NOMO-1 treated with DMSO at 0.1 percent for 48 hours (cell line): ENCODE data around the gene KCNK7.

Experiments
- DNase-seq: peaks from one replicate; lab custom pipeline; 2025; ENCODE audit not compliant: unreplicated experiment; lab: John Stamatoyannopoulos, UW

KCNK7 gene

DNA sequence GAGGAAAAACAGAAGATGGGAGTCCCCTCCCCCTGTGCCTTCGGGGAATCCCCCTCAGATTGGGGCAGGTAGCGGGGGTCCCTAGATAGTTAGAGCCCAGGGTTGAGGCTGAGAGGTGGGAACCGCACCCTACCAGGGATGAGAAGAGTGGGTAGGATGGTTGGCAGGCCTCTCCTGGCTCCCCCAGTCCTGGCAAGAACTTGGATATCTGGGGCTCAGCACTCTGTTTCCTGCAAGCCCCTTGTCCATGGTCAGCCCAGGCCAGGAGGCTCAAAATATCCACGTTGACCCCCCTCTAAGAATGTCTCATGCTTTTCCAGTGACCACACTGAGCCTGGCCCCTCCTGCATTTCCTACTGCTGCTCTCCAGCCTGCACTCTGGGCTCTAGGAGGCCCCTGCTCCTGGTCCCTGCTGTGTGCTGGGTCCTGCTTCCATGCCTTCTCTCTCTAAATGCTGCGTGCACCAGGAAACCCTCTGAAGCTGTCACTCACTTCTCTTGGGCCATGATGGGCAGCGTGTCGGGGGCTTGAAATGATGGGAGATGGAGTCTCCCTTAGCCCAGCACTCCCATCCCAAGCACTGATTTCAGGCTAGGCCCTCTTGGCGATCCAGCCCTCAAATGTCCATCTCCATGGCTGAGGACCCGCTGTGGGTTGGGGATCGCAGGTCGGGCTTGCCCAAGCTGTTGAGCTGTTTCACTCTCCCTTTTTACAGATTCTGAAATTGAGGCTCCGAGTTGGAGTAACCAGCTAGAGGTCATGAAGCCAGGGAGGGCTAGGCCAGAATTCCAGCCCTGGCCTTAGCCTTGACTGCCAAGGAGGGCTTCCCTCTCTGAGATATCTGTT, 16.4 kb upstream of the KCNK7 start:
- DNase-seq: no peak

DNA sequence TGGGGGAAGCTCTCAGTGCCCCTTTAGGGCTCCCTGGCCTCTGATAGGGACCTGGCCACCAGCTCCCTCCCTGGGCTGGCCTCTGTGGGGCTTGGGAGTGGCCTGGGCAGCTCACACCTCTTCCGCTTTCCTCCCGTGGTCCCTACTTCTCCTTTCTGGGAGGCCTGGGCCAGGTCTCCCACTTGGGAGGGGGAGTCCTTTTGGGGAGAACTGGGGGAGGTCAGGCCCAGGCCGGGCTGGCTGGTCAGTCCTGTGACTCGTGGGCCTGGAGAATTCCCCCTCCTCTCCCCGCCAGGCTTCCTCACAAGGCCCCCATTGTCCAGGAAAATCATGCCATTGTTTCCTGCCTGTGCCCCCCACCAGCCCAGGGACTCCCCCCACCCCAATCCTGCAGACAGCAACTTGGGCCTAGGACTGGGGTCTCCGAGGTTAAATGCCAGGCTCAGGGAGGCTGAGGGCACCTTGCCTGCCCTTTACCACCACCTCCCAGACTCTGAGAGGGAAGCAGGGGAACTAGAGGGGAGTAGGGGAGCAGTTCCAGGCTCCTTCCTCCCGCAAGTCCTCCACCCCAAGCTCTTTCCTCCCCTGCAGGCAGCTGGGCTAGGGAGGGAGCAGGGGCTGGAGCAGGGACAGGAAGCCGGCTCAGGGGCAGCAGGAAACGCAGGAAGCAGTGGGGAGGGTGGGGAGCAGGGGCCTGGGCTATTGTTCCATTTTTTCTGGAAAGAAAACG, 15.6 kb upstream of the KCNK7 start:
- DNase-seq: peak; percentile 63

DNA sequence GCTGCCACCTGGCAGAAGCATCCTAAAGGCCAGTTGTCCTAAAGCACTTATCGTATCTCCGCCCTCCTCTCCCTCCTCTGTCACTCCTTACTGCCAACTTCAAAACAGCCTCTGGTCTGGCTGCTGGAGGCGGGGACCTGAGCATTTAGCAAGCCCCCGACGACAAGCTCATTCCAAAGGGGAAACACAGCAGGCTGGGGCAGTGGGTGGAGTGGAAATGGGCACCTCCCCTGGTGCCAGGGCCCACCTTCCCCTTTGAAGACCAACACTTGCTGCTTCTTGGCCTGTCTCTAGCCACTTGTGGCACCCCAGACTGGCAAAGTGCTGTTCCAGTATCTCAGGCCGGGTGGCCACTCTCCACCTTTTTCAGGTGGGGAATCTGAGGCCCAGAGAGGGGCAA, 14.8 kb upstream of the KCNK7 start:
- no peak for DNase-seq

DNA sequence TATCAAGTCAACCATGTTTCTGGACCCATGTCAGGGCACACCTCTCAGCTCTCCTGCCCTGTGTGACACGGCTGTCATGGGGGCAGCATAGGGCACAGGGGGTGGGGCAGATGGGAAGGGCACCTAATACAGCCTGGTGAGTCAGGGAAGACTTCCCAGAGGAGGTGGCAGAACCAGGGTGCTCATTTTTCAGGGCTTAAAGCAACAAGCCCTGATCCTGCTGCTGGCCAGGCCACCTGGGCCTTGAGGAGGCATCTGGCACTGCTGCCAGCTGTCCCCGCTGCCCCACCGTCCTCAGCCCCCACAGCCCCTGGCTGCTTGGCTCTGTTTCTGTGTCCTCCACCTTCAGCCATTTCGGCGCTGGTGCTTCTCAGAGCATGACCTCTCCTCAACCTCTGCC, 14.1 kb upstream of the KCNK7 start:
- DNase-seq: no peak

DNA sequence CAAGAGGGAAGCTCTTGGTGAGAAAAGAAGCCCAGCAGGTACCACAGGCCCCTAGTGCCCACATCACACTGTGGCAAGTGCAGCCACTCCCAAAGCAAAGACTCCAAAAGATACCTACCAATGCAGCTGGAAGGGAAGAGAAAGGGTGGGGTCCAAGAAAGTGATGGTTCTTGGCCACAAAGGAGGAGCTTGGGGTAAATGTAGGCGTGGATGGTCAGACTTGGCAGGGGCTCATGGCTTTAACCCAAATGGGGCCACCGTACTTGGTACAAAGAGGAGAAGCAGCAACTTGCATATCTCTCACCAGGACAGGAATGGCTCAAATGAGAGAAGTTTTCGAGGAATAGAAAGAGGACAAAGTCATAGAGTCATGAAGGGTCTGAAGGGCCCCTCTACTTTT, 13.6 kb upstream of the KCNK7 start:
- no peak for DNase-seq

DNA sequence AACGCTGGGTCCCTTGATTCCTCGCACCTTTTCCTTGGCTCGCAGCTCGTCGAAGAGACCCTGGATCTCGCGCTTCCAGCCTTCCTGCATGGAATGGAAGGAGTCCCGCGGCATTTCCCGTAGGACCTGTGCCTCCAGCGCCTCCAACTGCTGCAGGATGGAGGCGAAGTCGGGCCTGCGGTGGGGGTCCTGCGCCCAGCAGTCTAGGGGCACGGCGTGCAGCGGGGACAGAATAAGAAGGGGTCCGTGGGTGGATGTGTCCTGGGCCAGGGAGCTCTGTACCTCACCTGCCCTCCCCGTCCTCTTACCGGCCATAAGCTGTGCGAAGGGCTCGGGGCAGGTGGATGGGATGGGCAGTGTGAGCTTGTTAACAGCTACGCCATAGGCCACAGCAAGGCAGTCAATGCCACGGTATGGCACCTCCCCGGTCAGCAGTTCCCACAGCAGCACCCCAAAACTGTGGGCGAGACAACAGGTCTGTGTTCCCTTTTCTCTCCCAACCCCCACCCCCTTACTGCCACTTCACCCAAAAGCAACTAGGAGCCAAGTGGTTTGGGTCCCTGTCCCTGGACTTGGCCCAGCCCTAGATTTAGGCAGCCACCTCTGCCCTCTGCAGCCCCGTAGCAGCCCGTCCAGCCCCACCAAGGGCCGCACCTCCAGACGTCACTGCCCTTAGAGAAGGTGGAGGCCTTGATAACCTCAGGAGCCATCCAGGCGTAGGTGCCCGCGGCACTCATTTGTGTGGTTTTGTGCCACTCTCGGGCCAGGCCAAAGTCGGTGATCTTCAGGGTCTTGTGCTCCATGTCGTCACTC, 12.2 kb upstream of the KCNK7 start:
- no peak for DNase-seq

DNA sequence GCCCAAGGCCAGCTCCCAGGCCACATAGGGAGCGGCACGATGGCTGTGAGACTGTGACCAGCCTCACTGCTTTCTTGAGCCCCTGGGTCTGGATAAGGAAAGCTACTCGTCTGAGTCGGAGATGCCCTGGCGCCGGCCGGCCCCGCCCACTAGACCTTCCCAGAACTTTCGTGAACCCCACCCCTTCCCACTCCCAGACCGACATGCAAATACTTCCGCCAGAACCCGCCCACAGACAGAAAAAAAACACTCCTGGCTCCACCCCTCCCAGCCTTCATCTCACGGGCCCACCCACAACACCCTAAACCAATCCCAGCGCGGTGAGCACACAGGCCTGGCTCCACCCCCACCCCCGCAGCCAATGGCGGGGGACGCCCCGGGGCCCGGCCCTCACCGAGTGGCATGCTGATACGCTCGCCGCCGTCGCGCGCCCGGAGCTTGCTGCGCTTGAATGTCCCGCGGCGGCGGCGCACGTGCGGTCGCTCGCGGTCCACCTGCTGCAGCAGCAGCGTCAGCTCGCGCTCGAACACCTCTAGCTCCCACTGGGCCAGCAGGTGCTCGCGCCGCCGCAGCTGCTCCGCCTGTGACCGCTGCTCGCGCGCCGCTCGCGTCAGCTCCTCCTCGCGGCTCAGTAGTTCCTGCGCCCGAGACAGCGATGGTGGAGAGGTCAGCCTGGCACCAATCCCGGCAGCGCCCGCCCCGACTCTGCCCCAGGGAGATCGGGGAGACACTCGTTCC, 11.4 kb upstream of the KCNK7 start:
- no peak for DNase-seq

DNA sequence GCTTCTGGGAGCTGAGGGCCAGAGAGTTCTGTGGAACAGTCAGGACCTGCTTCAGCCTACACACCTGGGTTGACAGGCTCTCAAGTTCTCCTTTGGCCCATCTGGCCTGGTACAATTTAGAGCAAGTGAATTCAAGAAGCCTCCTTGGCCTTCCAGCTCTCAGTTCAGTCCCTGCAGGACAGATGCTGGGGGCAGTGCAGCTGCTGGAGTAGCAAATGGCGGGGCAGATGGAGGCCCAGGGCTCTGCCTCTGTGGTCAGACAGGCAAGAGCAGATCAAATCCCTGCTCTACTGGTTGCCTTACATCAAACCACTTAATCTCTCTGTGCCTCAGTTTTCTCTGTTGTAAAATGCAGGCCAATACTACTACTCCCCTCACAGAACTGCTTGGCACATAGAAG, 8.7 kb upstream of the KCNK7 start:
- DNase-seq: no peak

DNA sequence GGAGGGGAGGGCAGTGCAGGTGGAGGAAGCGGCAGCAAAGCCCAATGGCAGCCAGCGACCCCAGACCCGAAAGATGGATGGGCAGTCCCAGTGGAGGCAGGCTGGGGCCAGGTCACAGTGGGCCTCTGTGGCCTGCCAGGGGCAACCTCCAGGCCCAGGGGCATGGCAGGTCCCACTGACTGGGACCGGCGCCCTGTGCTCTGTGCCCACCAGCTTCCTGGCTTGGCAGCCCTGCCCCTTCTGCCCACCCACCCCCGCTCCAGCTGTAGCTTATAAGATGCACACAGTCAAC, 4.3 kb upstream of the KCNK7 start:
- no peak for DNase-seq

DNA sequence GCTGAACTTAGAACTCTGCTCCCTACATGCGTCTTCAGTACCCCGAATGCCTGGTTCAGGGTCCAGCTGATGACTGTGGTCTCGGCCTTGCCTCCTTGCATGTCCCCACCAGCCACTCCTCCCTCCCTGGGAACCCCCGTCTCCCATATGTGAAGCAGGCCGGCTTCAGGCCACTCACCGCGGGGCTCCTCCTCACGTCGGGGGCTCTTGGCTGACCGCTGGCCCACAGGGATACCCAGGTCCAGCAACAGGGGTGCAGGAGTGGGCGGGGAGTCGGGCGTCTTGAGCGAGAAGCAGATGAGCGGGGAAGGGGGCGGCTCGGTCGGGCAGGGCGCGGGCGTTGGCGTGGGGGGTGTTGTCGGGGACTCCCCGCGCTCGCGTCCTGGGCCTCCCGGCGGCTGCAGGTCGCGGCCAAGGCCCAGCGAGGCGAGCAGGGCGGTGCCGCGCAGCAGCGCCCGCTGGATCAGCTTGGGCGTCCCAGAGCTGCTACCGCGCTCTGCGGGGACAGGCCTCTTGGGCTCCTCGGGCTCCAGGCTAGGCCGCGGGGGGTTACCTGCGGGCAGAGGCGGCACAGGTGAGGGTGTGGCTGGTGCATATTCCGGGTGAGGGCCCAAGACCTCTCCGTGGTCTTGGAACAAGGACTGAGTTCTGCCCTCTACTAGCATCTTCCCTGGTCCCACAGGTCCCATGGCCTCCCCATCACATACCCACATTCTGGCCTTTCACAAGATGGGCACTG, 3.8 kb upstream of the KCNK7 start:
- no peak for DNase-seq

DNA sequence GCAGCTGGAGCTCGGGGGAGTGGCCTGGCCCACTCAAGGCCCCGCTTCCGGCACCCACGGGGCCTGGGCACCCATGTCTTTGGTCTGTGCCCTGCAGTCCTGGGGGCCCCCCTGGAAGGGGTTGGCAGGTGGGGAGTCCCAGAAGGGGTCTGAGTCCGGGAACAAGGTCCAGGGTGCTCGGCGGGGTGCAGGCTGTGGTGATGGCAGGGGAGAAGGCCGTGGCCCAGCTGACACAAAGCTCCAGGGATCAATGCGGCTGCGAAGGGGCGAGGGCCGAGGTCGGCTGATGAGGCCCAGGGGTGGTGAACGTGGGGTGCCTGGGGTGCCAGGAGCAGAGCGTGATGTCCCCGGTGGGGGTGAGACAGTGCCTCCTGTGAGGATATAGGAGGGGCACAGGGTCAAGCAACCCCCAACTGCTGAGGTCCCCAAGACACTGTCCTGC, 2.7 kb upstream of the KCNK7 start:
- no peak for DNase-seq

DNA sequence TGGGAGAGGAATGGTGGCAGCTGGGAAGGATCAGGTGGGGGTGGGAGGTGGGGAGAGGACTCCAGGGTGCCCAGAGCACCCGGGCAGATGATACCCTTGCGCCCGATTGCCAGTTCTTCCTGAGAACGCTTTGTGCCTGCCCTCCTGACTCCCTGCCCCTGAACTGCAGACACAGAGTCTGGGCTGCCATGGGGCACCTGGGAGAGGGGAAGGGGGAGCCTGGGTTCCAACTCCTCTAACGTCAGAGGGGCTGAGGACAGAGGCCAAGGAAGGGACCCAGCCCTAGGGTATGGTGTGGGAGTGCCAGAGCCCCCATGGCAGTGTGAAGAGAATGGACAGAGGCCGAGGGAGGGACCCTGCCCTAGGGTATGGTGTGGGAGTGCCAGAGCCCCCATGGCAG, 920 bp upstream of the KCNK7 start:
- DNase-seq: no peak

DNA sequence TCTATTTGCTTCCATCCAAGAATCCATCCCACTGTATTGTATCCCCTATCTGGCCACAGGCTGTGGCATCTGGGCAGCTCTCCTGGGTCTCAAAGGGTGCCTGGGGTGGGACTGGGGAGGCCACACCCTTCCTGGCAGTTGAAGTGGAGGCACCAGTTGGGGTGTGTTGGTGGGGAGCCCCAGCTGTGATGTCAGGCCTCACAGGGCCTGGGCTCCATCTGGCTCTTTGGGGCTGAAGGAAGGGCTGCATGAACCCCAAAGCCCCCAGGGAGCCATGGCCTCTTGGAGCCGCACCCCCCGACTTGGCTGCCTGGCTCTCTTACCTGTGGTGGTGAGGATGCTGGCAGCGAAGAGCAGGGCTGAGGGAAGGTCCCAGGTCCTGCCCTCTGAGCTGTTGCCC, 469 bp downstream of the KCNK7 start:
- no peak for DNase-seq

DNA sequence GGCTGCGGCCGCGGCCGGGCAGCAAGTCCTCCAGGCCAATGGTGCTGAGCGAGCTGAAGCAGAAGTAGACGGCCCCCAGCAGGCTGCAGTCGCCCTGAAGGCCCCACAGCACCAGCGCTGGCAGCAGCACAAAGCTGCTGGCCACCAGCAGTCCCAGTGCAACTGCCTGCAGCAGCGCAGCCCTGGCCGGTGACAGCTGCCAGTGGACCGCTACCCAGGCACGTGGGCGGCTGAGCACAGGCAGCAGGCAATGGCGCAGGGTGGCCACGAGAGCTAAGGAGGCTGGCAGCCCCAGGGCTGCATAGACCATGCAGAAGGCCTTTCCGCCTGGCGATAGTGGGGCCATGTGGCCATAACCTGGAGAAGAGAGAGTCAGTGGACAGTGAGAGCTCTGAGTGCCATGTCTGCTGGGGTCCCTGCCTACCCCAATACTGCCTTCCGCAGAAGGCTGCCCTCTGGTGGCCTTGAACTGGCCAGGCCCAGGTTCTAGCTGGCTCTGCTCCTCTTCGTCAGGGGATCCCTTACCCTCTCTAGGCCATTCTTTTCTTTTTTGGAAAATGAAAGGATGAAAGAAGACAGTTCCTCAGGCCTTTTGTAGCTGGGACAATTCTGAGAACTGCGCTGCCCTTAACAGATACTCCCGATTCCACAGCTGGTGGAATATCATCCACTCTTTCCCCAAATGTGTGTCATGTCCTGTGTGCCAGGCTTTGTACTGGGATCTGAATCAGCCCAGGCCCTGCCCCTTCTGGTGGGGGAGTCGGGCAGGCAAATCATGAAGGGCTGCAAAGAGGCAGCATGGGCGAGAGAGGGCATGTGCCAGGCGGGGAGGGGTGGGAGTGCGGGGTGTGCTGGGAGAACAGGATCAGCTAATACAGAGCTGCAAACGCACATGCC, 1.8 kb downstream of the KCNK7 start:
- peak; percentile 9 for DNase-seq

DNA sequence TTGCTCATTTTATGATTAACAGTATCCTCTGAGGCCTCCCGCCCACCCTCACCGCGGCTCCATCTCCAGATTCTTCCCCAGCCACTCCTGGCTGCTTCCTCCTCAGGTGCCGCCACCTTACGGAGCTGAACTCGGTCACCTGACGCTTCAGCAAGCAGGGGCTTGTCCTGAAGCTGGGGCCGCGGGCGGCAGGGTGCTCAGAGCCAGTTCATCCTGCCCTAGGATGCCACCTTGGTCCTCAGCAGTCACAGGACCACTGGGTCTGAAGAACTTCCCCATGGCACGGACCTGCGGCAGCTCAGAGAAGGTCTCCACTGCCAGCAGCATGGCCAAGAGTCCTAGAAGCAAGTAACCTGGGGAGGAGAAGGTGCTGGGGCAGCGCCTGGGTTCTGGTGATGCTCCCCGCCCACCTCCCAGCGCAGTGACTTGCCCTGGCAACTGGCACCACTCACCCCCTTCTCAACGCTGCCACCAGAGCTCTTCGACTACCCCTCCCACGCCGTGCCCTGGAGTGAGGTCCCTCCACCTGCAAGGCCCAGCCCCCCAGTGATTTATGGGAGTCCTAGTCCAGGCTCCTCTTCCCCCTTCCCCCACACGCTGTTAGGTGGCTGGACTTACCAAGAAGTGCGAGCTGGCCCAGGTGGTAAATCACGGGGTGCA, 2.6 kb downstream of the KCNK7 start:
- DNase-seq: no peak

DNA sequence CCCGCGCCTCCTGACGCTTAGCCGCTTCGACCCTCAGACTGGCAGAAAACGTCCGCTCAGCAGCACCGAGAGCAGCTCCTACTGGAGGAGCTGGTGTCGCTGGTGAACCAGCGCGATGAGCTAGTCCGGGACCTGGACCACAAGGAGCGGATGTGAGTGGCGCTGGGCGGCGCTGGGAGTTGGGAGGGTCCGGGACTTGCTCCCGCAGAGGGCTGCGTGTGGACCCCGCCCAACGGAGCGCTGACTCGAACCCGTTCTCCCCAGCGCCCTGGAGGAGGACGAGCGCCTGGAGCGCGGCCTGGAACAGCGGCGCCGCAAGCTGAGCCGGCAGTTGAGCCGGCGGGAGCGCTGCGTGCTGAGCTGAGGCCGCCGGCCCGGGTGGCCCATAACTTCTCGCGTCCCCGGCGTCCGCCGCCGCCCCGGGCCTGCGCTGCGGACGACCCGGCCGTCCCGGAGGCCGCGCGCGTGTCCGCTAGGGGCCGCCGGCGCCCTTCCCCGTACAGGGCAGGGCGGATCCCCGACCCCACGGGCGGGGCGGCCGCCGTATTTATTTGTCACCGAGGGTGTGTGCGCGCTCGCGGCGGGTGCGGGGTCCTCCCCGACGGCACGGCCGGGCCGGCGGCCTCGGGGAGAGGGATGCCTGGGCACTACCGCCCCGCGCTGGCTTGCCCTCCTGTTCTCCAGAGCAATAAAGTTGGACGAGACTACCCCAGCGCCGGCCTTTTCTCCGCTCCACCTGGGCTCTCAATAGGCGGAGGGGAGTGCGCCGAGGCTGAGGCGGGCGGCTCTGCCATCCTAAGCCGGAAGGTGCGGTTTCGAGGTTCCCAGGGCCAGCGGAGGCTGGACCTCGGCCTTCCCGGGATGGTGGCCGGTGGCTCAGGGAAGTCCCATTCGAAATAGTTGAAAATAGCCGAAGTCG, 3.4 kb downstream of the KCNK7 start:
- no peak for DNase-seq

DNA sequence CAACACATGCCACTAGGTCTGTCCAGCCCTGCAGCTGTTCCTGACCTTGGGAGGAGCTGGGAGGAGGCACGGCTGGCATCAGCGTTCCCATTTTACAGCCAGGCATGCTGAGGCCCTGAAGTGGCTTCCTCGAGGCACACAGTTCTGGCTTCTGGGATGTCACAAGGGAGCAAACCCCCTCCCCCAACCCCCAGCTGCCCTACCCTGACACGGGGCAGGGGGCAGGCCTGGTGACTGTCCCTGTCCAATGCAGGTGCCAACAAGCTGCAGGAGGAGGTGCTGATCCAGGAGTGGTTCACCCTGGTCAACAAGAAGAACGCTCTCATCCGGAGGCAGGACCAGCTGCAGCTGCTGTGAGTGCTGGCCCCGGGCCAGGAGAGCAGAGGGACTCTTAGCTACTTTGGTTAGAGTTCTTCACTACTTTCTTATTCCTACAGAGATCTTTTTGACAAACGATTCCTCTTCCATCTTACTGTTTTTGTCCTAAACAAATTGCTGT, 5.3 kb downstream of the KCNK7 start:
- no peak for DNase-seq
